ENCODE data around the gene EXOC4. TPM values are rescaled to one million over a fixed set of nuclear protein-coding genes. Genes with fewer than 3 reads are reported as not detected.

The EXOC4 gene
- total and polyA plus RNA-seq, 7 donors = 7.6 to 63.0 (median 29.1) TPM

DNA sequence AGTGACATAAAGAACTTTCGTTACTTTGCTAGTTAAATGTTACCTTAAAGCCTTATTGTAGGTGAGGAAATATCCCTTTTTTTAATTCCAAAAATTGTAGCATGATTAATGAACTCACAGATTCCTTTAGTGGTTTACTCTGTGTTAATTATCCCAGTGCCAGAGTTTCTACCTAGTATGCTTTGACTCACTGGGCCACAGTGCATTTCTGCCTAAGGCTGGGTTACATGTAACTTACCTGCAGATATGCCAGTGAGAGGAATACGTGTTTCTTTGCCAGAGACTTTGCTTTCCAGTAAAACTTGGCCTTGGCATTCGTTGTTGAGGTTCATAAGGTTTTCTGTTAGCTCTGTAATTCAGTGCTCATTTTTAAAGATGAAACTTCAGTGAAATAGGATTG, 493.4 kb downstream of the EXOC4 start:
- WGBS, 3 donors = 47 to 68% (median 56%) methylated on average over 3 of the region's 3 CpGs
- H3K36me3 ChIP-seq (ENCODE audit: insufficient read depth in 1 of 2, low read depth in 1 of 2) = no peaks in the 10 kb centered on the region
- no peaks in the 10 kb centered on the region for H3K9me3 ChIP-seq
- H3K27ac ChIP-seq = no peak overlapping the region
- intact Hi-C loops (cut with DNase I) = no loop called here
- no peaks in the 10 kb centered on the region for H3K4me1 ChIP-seq
- TF ChIP-seq, protein P1, sequence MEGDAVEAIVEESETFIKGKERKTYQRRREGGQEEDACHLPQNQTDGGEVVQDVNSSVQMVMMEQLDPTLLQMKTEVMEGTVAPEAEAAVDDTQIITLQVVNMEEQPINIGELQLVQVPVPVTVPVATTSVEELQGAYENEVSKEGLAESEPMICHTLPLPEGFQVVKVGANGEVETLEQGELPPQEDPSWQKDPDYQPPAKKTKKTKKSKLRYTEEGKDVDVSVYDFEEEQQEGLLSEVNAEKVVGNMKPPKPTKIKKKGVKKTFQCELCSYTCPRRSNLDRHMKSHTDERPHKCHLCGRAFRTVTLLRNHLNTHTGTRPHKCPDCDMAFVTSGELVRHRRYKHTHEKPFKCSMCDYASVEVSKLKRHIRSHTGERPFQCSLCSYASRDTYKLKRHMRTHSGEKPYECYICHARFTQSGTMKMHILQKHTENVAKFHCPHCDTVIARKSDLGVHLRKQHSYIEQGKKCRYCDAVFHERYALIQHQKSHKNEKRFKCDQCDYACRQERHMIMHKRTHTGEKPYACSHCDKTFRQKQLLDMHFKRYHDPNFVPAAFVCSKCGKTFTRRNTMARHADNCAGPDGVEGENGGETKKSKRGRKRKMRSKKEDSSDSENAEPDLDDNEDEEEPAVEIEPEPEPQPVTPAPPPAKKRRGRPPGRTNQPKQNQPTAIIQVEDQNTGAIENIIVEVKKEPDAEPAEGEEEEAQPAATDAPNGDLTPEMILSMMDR (IDR thresholded peaks at IDR 0.05) = no peak
- no peaks in the 10 kb centered on the region for H3K27me3 ChIP-seq (ENCODE audit: insufficient read depth in 3 of 3, low read length in 2 of 3)
- no peak for ATAC-seq
- H3K4me3 ChIP-seq = no peak overlapping the region
- DNase-seq = no peak

DNA sequence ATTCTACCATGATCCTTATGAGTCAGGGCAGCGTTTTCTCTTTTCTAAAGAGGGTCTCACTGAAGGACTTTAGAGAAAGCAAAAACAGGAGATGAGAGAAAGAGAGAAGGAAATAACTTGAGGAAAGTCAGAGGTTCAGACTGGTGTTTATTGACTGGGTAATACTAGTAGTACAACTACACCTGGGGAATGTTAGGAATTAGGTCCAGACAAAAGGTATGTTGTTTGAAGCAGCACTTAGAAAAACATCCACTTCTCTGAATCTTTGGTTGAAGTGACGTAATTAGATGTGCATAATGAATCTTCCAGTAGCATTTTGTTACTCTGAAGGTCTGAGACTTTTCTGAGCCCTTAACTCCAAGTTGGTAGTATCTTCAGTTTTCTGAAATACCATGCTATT, 494.0 kb downstream of the EXOC4 start:
- Histone ChIP-seq H3K36me3 (ENCODE audit: insufficient read depth in 1 of 2, low read depth in 1 of 2) (no peaks in the 10 kb centered on the region), H3K27me3 (ENCODE audit: insufficient read depth in 3 of 3, low read length in 2 of 3) (no peaks in the 10 kb centered on the region), H3K27ac (no peak overlapping the region), H3K4me3 (no peak overlapping the region), H3K9me3 (no peaks in the 10 kb centered on the region), H3K4me1 (no peaks in the 10 kb centered on the region)
- no peak for ATAC-seq
- TF ChIP-seq, protein P1 (IDR thresholded peaks at IDR 0.05) = no peak
- 47 to 51% (median 48%) methylated on average over 2 of the region's 2 CpGs for WGBS, 3 donors
- intact Hi-C loops (cut with DNase I) = no loop called here
- no peak for DNase-seq

DNA sequence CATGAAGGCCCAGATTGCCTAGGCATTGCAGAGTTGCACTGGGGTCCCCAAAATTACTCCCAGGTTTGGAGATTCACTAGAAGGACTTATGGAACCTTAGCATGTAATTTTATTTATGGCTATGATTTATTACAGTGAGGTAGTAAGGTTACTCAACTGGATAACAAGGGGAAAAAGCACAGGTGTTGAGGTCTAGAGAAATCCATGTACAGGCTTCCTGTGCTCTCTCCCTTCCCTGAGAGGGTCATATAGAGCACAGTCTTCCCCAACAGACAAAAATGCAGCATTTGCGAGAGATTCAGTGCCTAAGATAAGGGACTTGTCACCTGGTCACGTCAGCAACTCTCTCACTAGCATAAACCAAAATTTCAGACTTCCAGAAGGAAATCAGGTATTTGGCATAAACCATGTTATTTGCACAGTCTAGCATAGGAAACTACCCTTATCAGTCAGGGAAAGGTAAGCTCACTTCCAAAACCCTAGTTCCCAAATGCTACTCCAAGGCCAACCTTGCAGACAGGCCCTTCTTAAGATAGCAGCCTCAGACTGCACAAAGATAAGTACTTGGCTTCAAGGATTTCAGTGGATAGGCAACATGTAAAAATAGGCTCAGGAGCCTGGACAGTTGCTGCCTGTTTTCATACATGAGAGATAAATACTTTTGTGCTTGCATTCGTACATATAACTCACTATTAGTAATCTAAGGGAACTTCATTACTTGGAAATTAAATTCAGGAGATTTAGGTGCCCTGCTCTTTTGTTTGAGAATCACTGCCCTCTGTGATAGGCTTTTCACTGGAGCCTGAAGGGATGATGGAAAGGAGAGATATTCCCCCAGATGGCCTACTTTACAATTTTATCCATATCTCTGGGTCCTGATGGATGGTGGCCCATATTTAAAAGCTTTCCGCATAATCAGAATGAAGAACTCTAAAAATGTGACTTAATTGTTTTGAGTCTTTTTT, 495.8 kb downstream of the EXOC4 start:
- H3K36me3 ChIP-seq (ENCODE audit: insufficient read depth in 1 of 2, low read depth in 1 of 2) = no peaks in the 10 kb centered on the region
- TF ChIP-seq, protein P1 (IDR thresholded peaks at IDR 0.05) = no peak
- H3K4me1 ChIP-seq = no peaks in the 10 kb centered on the region
- 73 to 94% (median 92%) methylated on average over 4 of the region's 4 CpGs for whole genome bisulfite sequencing, 3 donors
- no peak for DNase-seq
- no peaks in the 10 kb centered on the region for H3K9me3 ChIP-seq
- H3K27me3 ChIP-seq (ENCODE audit: insufficient read depth in 3 of 3, low read length in 2 of 3) = no peaks in the 10 kb centered on the region
- H3K27ac ChIP-seq = no peak overlapping the region
- intact Hi-C loops (cut with DNase I) = no loop called here
- H3K4me3 ChIP-seq = no peak overlapping the region
- ATAC-seq = no peak

DNA sequence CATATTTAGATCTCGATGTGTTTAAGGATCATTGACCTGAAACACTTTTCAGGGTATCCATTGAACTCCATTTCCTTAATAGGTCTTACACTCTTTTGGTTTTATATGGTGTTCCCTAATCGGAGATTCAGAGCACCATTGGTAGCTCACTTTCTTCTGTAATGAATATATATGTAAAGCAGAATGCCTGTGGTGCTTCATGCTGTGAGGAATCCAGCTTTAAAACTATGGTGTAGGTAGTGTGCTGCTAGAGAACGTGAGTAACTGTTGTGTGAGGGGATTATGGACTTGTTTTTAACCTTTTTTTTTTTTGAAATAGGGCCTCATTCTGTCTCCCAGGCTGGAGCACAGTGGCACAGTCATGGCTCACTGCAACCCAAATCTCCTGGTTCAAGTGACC, 497.4 kb downstream of the EXOC4 start:
- no peaks in the 10 kb centered on the region for H3K9me3 ChIP-seq
- H3K4me1 ChIP-seq = no peaks in the 10 kb centered on the region
- ATAC-seq = no peak
- no peaks in the 10 kb centered on the region for H3K27me3 ChIP-seq (ENCODE audit: insufficient read depth in 3 of 3, low read length in 2 of 3)
- no peaks in the 10 kb centered on the region for H3K36me3 ChIP-seq (ENCODE audit: insufficient read depth in 1 of 2, low read depth in 1 of 2)
- no peak overlapping the region for H3K4me3 ChIP-seq
- intact Hi-C loops (cut with DNase I) = no loop called here
- 65 to 87% (median 75%) methylated on average over 3 of the region's 3 CpGs for WGBS, 3 donors
- TF ChIP-seq, protein P1 (IDR thresholded peaks at IDR 0.05) = no peak
- no peak for DNase-seq
- no peak overlapping the region for H3K27ac ChIP-seq
